Common myeloid progenitor, CD34-positive (primary cell): ENCODE results near the gene SSNA1.
"Not testable (repeated sequence)": the region's sequence is repeated elsewhere in the genome, so short reads cannot be mapped to it uniquely, and the experiment has no call there.

ENCODE experiments used
- CTCF ChIA-PET: fragments of 350-600 bp; sonication (Branson Sonifier 250); formaldehyde crosslinking; loops from one replicate; lab custom pipeline; 2021; ENCODE audit warnings: antibody characterized with exemption; lab: Charles Lee
- POLR2A ChIA-PET: fragments of 350-600 bp; sonication (Branson Sonifier 250); formaldehyde crosslinking; loops from one replicate; lab custom pipeline; 2021; ENCODE audit warnings: antibody characterized with exemption; lab: Charles Lee
- DNase-seq, 3 donors: peaks; one replicate each; pipeline versions ENCODE4 v3.0.0 to v3.0.0-alpha.2; 2013
- H3K27ac ChIP-seq, 2 experiments: 1 replicate in 1 of 2; 2 replicates in 1 of 2; pipeline ENCODE4 v1.7.0; 2013; ENCODE audit warnings: inconsistent platforms in 2 of 2, low read length in 2 of 2, mild to moderate bottlenecking in 2 of 2, low read depth in 1 of 2, moderate library complexity in 1 of 2; ENCODE audit not compliant: severe bottlenecking in 2 of 2, insufficient read depth in 1 of 2, poor library complexity in 1 of 2
- H3K27me3 ChIP-seq, 5 experiments: replicated peaks in 2 of 5; 1 replicate in 3 of 5; 2 replicates in 2 of 5; pipeline versions ENCODE4 v1.6.1 to v1.7.0; 2013; ENCODE audit warnings: low read length in 4 of 5, mild to moderate bottlenecking in 2 of 5, moderate library complexity in 2 of 5, inconsistent platforms in 1 of 5; ENCODE audit not compliant: insufficient read depth in 5 of 5, control insufficient read depth in 4 of 5
- H3K36me3 ChIP-seq, 4 experiments: 1 replicate in 2 of 4; 2 replicates in 2 of 4; pipeline versions ENCODE4 v1.6.1 to v1.7.0; 2013; ENCODE audit warnings: low read length in 3 of 4, control low read depth in 1 of 4, mild to moderate bottlenecking in 1 of 4; ENCODE audit not compliant: control insufficient read depth in 4 of 4, insufficient read depth in 4 of 4
- H3K4me1 ChIP-seq, 4 experiments: 1 replicate in 3 of 4; 2 replicates in 1 of 4; pipeline versions ENCODE4 v1.6.1 to v1.7.1; 2013; ENCODE audit warnings: low read length in 3 of 4, mild to moderate bottlenecking in 3 of 4, control low read depth in 1 of 4, inconsistent platforms in 1 of 4, moderate library complexity in 1 of 4; ENCODE audit not compliant: control insufficient read depth in 4 of 4, insufficient read depth in 4 of 4; ENCODE audit errors: control extremely low read depth in 1 of 4
- H3K4me3 ChIP-seq, 7 experiments: 1 replicate in 4 of 7; 2 replicates in 3 of 7; pipeline versions ENCODE4 v1.5.1 to v1.7.0; 2013; ENCODE audit warnings: mild to moderate bottlenecking in 7 of 7, low read length in 6 of 7, moderate library complexity in 6 of 7, inconsistent platforms in 2 of 7, low read depth in 2 of 7, control low read depth in 1 of 7; ENCODE audit not compliant: insufficient read depth in 4 of 7, control insufficient read depth in 1 of 7; ENCODE audit errors: extremely low read depth in 1 of 7
- H3K9me3 ChIP-seq, 5 experiments: 1 replicate in 4 of 5; 2 replicates in 1 of 5; pipeline versions ENCODE4 v1.6.1 to v1.7.1; 2013; ENCODE audit warnings: low read length in 4 of 5, mild to moderate bottlenecking in 2 of 5, inconsistent platforms in 1 of 5, low read depth in 1 of 5, moderate library complexity in 1 of 5; ENCODE audit not compliant: control insufficient read depth in 4 of 5, insufficient read depth in 2 of 5; ENCODE audit errors: control extremely low read depth in 1 of 5
- WGBS: methylation state at CpG from one replicate; pipeline ENCODE4 v1.1.5; 2013; ENCODE audit not compliant: insufficient coverage; 5-methylcytosine and 5-hydroxymethylcytosine counted together

SSNA1 gene

DNA sequence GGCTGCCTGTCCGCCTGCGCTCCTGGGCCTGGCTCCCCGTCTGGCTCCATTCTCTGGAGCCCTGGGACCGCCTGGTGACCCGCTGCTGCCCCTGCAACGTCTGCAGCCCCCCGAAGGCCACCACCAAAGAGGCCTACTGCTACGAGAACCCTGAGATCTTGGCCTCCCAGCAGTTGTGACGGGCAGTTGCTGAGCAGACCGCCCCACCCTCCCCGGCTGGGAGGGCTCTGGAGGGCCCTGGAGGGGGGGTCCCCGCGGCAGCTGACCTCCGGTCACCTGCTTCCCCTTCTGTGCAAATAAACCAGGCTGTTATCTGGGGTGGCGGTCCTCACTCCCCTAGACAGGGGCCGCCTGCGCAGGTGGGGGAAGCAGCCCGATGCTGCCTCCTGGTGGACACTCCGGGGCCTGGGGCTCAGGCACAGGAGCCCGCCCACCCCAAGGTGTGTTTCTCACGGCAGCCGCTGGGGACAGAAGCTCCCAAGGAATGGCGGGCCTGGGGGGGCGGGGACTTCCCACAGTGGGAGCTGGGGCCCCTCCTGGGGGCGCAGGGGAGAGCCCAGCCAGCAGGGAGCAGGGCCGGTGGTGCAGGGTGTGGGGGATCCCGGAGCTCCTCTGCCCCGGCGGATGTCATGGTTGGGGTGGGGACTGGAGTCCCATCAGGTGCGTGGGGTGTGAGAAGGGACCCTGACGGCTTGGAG is 47.9 kb downstream of the SSNA1 start:
- CTCF ChIA-PET = interaction anchor here (0.6 to 4.8 kb wide), 20 partner anchors 10 to 458 kb away, joined by 3 to 25 read pairs (median 4); partner anchors contain the start of genes ANAPC2, CYSRT1, RNF224 and SSNA1
- no peaks in the 10 kb centered on the region for H3K9me3 ChIP-seq
- peak overlapping the region in 1 of 2 experiments; percentile 54 for H3K27ac ChIP-seq
- H3K4me1 ChIP-seq = peaks cover 0 to 52% (median 45%) of the 10 kb centered on the region in 4 experiments
- H3K4me3 ChIP-seq = peak overlapping the region in 5 of 7 experiments; percentile 38 to 70 (median 52)
- peak; percentile 88 to 93 (median 92) for DNase-seq
- POLR2A ChIA-PET = interaction anchor here (0.5 to 1.2 kb wide), 3 partner anchors 9 to 701 kb away, joined by 4 to 5 read pairs (median 4); partner anchors contain the start of gene RNF224
- whole genome bisulfite sequencing = 6% methylated on average over 26 of the region's 31 CpGs
- peaks cover 0 to 7% (median 0%) of the 10 kb centered on the region in 5 experiments for H3K27me3 ChIP-seq
- H3K36me3 ChIP-seq = no peaks in the 10 kb centered on the region

DNA sequence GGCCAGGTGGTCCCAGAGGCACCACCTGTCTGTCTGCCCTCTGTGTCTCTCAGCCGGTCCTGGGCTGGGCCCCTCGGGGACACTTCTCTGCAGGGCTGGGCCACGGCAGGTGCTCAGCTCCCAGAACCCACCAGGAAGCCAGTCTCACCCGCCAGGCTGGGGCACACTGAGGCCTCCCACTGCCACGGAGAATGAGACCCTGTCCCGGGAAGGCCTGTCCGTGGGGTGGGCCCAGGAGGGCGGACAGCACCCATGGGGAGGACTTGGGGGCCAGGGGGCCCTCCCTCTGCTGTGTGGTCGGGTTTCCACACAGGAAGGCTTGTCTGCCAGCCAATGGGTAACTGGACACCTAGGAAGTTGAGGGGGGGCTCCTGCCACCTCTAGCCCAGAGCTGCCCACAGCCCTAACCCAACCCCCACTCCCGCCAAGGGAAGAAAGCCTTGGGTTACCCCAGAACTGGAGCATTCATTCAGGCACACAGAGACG is 48.5 kb downstream of the SSNA1 start:
- ChIA-PET POLR2A (interaction anchor here (0.9 to 1.2 kb wide), 2 partner anchors 10 to 109 kb away, joined by 4 to 5 read pairs; partner anchors contain the start of gene RNF224), CTCF (interaction anchor here (0.6 to 4.8 kb wide), 22 partner anchors 11 to 459 kb away, joined by 3 to 25 read pairs (median 4); partner anchors contain the start of genes ANAPC2, CYSRT1, RNF224 and SSNA1)
- DNase-seq = no peak
- 23% methylated on average over 8 of the region's 11 CpGs for WGBS
- H3K27me3 ChIP-seq = peaks cover 0 to 7% (median 0%) of the 10 kb centered on the region in 5 experiments
- H3K4me1 ChIP-seq = peaks cover 0 to 54% (median 49%) of the 10 kb centered on the region in 4 experiments
- peak overlapping the region in 5 of 7 experiments; percentile 19 to 70 (median 52) for H3K4me3 ChIP-seq
- H3K36me3 ChIP-seq = peaks cover 0 to 3% (median 2%) of the 10 kb centered on the region in 4 experiments
- H3K9me3 ChIP-seq = no peaks in the 10 kb centered on the region
- H3K27ac ChIP-seq = peak overlapping the region in 1 of 2 experiments; percentile 54

DNA sequence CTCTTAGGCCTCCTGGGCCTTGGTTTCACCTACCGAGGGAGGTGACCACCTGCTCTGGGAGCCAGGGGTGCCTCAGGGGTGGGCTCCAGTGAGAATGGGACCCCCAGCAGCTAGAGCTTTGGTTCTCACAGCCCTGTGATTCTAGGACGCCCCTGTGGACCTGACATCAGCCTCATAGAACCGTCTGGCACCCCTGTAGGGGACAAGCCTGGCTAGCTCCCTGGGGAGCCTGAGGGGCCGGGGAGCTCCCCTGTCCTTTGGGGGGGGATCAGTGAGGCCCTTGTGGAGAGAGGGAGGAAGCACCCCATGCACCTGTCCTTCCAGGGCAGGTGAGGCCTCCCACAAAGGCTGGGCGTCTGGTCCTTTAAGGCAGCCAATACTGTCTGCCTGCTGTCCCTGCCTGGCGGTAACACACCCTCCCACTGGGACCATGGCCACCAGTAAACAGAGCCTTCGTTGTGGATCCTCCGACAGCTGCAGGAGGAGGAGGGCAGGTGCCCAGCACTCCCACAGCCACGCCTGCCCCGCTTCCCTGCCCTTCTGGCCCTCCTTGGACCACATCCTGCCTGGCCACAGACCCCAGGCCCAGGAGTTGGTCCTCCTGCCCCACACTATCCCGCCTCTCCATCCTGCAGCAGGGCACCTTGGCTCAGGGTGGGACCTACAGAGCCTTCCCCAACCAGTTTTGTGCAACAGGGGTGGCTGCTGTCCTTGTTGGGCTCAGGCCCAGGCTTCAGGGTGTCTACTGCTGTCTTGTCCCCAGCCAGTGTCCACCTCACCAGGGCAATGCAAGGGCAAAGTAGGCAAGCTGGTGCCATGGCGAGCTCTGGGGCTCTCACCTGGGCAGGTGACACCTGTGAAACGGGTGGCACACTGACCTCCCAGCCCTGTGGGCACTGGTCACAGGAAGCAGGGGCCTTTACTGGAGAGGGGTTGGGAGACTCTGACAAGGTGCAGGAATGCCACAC is 49.6 kb downstream of the SSNA1 start:
- H3K36me3 ChIP-seq = peaks cover 0 to 14% (median 12%) of the 10 kb centered on the region in 4 experiments

DNA sequence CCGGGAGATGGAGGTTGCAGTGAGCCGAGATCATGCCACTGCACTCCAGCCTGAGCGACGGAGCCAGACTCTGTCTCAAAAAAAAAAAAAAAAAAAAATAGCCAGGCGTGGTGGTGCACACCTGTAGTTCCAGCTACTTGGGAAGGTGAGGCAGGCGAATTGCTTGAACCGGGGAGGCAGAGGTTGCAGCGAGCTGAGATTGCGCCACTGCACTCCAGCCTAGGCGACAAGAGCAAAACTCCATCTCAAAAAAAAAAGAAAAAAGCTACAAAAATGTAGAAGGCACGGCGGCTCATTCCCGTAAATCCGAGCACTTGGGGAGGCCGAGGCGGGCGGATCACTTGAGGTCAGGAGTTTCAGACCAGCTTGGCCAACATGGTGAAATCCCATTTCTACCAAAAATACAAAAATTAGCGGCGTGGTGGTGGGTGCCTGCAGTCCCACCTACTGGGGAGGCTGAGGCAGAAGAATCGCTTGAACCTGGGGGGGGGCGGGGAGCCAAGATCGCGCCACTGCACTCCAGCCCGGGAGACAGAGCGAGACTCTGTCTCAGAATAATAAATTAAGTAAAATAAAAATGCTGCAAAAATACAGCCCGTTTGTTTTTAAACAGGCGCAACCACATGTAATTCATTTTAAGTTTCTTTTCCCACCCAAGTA is 51.2 kb downstream of the SSNA1 start:
- POLR2A ChIA-PET = interaction anchor here (0.6 to 2.7 kb wide), 4 partner anchors 15 to 183 kb away, joined by 3 to 16 read pairs (median 10); partner anchors contain the start of genes CYSRT1, EXD3, NELFB and NOXA1
- peaks cover 0 to 24% (median 17%) of the 10 kb centered on the region in 4 experiments for H3K36me3 ChIP-seq
- H3K27ac ChIP-seq = peak overlapping the region; percentile 33 to 82
- H3K4me1 ChIP-seq = peaks cover 3 to 78% (median 63%) of the 10 kb centered on the region in 4 experiments
- not testable (repeated sequence) for H3K27me3 ChIP-seq, H3K9me3 ChIP-seq, DNase-seq
- 75% methylated on average over 13 of the region's 27 CpGs for WGBS
- H3K4me3 ChIP-seq = peak overlapping the region; percentile 46 to 84 (median 71)
- CTCF ChIA-PET = interaction anchor here (1.0 to 1.6 kb wide), 6 partner anchors 10 to 63 kb away, joined by 3 to 5 read pairs (median 4); no protein-coding TSS in a partner anchor

More for the DNA sequence above, 49.6 kb downstream of the SSNA1 start:
- 89% methylated on average over 11 of the region's 13 CpGs for WGBS
- Histone ChIP-seq H3K9me3 (no peaks in the 10 kb centered on the region), H3K27me3 (peaks cover 0 to 7% (median 0%) of the 10 kb centered on the region in 5 experiments), H3K27ac (no peak overlapping the region), H3K4me3 (no peak overlapping the region), H3K4me1 (peaks cover 3 to 64% (median 57%) of the 10 kb centered on the region in 4 experiments)
- ChIA-PET CTCF (interaction anchor here (0.8 to 4.8 kb wide), 9 partner anchors 10 to 203 kb away, joined by 3 to 25 read pairs (median 4); partner anchors contain the start of genes ANAPC2, CYSRT1, RNF208 and RNF224), POLR2A (no interaction called here)
- DNase-seq = no peak
